ENCODE results near the gene FRG2B.
"Not testable (repeated sequence)": the region's sequence is repeated elsewhere in the genome, so short reads cannot be mapped to it uniquely, and the experiment has no call there.

DNA sequence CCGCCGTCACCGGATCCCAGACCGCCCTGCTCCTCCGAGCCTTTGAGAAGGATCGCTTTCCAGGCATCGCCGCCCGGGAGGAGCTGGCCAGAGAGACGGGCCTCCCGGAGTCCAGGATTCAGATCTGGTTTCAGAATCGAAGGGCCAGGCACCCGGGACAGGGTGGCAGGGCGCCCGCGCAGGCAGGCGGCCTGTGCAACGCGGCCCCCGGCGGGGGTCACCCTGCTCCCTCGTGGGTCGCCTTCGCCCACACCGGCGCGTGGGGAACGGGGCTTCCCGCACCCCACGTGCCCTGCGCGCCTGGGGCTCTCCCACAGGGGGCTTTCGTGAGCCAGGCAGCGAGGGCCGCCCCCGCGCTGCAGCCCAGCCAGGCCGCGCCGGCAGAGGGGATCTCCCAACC lies 40.9 kb upstream of the FRG2B start:
- not testable (repeated sequence) for TF ChIP-seq EZH2 (IDR thresholded peaks at IDR 0.05; ENCODE audit: low read length, missing control alignments)
- TF ChIP-seq, protein P1, sequence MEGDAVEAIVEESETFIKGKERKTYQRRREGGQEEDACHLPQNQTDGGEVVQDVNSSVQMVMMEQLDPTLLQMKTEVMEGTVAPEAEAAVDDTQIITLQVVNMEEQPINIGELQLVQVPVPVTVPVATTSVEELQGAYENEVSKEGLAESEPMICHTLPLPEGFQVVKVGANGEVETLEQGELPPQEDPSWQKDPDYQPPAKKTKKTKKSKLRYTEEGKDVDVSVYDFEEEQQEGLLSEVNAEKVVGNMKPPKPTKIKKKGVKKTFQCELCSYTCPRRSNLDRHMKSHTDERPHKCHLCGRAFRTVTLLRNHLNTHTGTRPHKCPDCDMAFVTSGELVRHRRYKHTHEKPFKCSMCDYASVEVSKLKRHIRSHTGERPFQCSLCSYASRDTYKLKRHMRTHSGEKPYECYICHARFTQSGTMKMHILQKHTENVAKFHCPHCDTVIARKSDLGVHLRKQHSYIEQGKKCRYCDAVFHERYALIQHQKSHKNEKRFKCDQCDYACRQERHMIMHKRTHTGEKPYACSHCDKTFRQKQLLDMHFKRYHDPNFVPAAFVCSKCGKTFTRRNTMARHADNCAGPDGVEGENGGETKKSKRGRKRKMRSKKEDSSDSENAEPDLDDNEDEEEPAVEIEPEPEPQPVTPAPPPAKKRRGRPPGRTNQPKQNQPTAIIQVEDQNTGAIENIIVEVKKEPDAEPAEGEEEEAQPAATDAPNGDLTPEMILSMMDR (conservative IDR thresholded peaks at IDR 0.05 in 1 of 2, IDR thresholded peaks at IDR 0.05 in 1 of 2; ENCODE audit: low read depth in 1 of 2, low read length in 2 of 2) = not testable (repeated sequence)
